Neutrophil (primary cell): ENCODE results near the gene MAS1L.

Experiments
- H3K27ac ChIP-seq: fragments of 200-600 bp; sonication (generic); 2 replicates; pipeline ENCODE4 v1.5.1; 2016; ENCODE audit warnings: mild to moderate bottlenecking, moderate library complexity
- H3K27me3 ChIP-seq: fragments of 200-600 bp; sonication (generic); 2 replicates; pipeline ENCODE4 v1.6.0; 2016; ENCODE audit warnings: mild to moderate bottlenecking
- H3K36me3 ChIP-seq: fragments of 200-600 bp; sonication (generic); 2 replicates; pipeline ENCODE4 v1.5.1; 2017
- H3K4me1 ChIP-seq, 2 experiments: fragments of 200-600 bp in 1 of 2; sonication (generic) in 1 of 2; 1 replicate in 1 of 2; 2 replicates in 1 of 2; pipeline versions ENCODE4 v1.5.1 to v1.6.1; 2013 to 2016; ENCODE audit warnings: low read depth in 1 of 2, low read length in 1 of 2, mild to moderate bottlenecking in 1 of 2, moderate library complexity in 1 of 2; ENCODE audit not compliant: control insufficient read depth in 1 of 2, insufficient read depth in 1 of 2
- H3K4me3 ChIP-seq, 2 experiments: fragments of 200-600 bp in 1 of 2; sonication (generic) in 1 of 2; 1 replicate in 1 of 2; 2 replicates in 1 of 2; pipeline ENCODE4 v1.5.1; 2013 to 2016; ENCODE audit warnings: low read depth in 1 of 2, low read length in 1 of 2, mild to moderate bottlenecking in 1 of 2, moderate library complexity in 1 of 2
- H3K9me3 ChIP-seq: fragments of 200-600 bp; sonication (generic); 2 replicates; pipeline ENCODE4 v1.5.1; 2016
- TF ChIP-seq, protein P1 (sequence below): fragments of 200-600 bp; sonication (generic); IDR thresholded peaks from 2 replicates; pipeline ENCODE4 v1.5.1; 2016; ENCODE audit warnings: antibody characterized with exemption

MAS1L gene

DNA sequence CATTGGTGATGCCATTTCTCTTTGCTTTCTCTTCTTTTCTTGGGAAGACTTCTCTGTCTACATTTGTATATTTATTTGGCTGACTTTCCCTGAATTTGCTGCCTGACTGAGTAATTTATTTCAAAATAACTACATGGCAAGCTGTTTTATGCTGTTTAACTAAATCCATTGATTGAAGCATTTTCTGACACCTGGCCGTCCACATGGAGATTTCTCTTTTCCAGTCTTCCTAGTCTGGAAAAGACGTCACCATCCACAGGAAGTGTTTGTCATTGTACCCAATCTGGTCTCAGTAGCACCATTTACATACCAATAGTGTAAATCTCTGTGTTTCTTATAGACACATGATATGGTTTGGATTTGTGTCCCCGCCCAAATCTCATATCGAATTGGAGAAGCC, 9.2 kb upstream of the MAS1L start:
- Histone ChIP-seq H3K4me1 (no peaks in the 10 kb centered on the region), H3K4me3 (no peak overlapping the region), H3K27me3 (no peaks in the 10 kb centered on the region), H3K9me3 (no peaks in the 10 kb centered on the region), H3K36me3 (no peaks in the 10 kb centered on the region), H3K27ac (no peak overlapping the region)
- TF ChIP-seq, protein P1, sequence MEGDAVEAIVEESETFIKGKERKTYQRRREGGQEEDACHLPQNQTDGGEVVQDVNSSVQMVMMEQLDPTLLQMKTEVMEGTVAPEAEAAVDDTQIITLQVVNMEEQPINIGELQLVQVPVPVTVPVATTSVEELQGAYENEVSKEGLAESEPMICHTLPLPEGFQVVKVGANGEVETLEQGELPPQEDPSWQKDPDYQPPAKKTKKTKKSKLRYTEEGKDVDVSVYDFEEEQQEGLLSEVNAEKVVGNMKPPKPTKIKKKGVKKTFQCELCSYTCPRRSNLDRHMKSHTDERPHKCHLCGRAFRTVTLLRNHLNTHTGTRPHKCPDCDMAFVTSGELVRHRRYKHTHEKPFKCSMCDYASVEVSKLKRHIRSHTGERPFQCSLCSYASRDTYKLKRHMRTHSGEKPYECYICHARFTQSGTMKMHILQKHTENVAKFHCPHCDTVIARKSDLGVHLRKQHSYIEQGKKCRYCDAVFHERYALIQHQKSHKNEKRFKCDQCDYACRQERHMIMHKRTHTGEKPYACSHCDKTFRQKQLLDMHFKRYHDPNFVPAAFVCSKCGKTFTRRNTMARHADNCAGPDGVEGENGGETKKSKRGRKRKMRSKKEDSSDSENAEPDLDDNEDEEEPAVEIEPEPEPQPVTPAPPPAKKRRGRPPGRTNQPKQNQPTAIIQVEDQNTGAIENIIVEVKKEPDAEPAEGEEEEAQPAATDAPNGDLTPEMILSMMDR, result no peak

DNA sequence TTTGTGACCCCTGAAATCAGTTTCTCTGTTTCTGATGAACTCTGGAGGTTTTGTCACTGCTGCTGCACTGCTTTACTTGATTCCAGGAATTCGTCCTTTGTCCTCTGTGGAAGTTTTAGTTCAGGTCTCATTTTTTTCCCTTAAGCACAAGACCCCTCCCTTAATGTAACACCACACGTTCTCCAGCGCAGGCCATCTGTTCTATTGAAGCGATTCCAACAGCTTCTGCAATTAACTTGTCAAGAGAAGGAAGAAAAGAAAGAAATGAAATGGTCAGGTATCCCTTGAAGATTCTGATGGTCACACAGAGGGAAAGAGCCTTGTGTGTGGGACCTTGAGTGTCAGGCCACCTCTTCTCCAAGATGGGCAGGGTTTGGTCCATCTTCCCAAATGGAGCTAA, 7.8 kb upstream of the MAS1L start:
- no peaks in the 10 kb centered on the region for H3K27me3 ChIP-seq
- H3K27ac ChIP-seq, result no peak overlapping the region
- no peaks in the 10 kb centered on the region for H3K36me3 ChIP-seq
- TF ChIP-seq, protein P1, result no peak
- H3K4me3 ChIP-seq, result no peak overlapping the region
- H3K9me3 ChIP-seq, result no peaks in the 10 kb centered on the region
- peaks cover under 1 to 1% of the 10 kb centered on the region in 2 experiments for H3K4me1 ChIP-seq

DNA sequence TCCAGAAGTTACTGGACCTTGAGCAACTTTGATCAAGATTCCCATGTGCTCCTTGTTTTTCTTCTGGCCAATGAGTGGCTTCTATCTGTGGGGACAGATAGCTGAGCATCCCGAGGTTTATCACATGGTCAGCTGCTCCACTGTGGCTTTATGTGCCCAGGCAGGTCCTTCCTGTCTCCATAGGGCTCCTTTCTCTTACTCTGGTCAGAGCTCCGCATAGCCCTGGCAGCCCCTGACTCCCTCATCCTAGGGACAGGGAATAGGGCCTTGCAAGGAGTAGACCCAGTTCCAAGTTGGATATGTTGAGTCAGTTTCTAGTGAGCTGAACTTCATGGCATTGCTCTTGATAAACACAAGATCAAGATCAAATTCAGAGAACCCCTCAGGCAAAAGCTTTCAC, 6.4 kb upstream of the MAS1L start:
- no peak overlapping the region for H3K4me3 ChIP-seq
- H3K27me3 ChIP-seq, result no peaks in the 10 kb centered on the region
- TF ChIP-seq, protein P1, result no peak
- H3K4me1 ChIP-seq, result peaks cover 7 to 8% of the 10 kb centered on the region in 2 experiments
- no peaks in the 10 kb centered on the region for H3K36me3 ChIP-seq
- H3K9me3 ChIP-seq, result no peaks in the 10 kb centered on the region
- no peak overlapping the region for H3K27ac ChIP-seq

DNA sequence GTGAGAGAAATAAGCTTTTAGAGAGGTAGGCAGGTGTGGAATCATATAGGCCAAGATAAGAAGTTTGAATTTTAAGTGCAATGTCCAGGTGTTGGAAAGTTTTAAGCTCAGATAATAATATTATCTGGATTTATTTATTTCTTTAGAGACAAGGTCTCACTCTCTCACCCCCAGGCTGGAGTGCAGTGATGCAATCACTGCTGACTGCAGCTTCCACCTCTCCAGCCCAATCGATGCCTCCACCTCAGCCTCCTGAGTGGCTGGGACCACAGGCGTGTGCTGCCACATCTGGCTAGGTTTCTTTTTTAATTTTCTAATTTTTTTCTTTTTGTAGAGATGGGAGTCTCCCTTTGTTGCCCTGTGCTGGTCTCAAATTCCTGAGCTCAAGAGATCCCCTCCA, 5.5 kb upstream of the MAS1L start:
- H3K27ac ChIP-seq, result no peak overlapping the region
- no peak overlapping the region for H3K4me3 ChIP-seq
- H3K9me3 ChIP-seq, result no peaks in the 10 kb centered on the region
- H3K36me3 ChIP-seq, result no peaks in the 10 kb centered on the region
- H3K27me3 ChIP-seq, result no peaks in the 10 kb centered on the region
- TF ChIP-seq, protein P1, result no peak
- peaks cover 7 to 8% of the 10 kb centered on the region in 2 experiments for H3K4me1 ChIP-seq

DNA sequence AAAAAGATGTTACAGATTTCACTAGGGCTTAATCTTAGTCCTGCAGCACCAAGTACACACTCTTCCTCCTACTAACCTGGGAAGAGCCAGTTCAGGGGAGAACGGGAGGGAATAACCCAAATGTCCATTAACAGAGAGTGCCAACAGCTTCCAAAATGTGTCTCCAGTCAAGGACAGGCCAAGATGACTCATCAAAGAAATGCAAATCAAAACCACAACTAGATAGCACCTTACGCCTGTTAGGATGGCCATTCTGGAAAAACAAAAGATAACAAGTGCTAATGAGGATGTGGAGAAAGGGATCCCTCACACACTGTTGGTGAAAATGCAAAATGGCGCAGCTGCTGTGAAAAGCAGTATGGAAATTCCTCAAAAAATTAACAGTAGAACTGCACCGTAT, 3.8 kb upstream of the MAS1L start:
- Histone ChIP-seq H3K27me3 (no peaks in the 10 kb centered on the region), H3K4me1 (peaks cover 7 to 8% of the 10 kb centered on the region in 2 experiments), H3K9me3 (no peaks in the 10 kb centered on the region), H3K36me3 (no peaks in the 10 kb centered on the region), H3K4me3 (no peak overlapping the region), H3K27ac (no peak overlapping the region)
- TF ChIP-seq, protein P1, result no peak

DNA sequence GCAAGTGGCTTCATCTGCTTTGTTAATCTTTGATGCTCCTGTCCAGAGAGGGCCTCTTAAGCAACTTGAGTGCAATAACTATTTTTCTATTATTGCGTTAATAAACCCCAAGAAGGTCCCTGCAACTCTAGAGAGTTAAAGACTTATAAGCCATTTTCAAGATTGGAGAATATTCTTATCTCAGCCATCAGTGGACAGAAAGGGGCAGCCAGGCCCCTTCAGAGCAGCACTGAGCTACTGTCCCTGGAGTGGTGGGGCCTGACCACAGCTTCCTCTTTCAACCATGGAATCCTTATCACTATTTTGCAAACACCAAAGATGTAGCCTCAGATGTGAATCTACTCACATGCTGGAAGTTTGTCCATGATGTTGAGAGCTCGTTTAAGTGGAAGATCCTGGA, 2.8 kb upstream of the MAS1L start:
- no peaks in the 10 kb centered on the region for H3K27me3 ChIP-seq
- peaks cover 7 to 8% of the 10 kb centered on the region in 2 experiments for H3K4me1 ChIP-seq
- no peaks in the 10 kb centered on the region for H3K9me3 ChIP-seq
- H3K36me3 ChIP-seq, result no peaks in the 10 kb centered on the region
- no peak overlapping the region for H3K4me3 ChIP-seq
- TF ChIP-seq, protein P1, result no peak
- no peak overlapping the region for H3K27ac ChIP-seq
